SK-N-SH treated with all-trans-retinoic acid at 6 μM for 48 hours (cell line): ENCODE data around the gene INTS6L.

Experiments used
- BACH2 ChIP-seq: fragments of 250-450 bp; sonication (Bioruptor Pico); IDR thresholded peaks from 2 replicates; pipeline ENCODE4 v1.9.0; 2021; ENCODE audit warnings: mild to moderate bottlenecking, borderline replicate concordance
- GLIS3 ChIP-seq: fragments of 250-450 bp; sonication (Bioruptor Pico); IDR thresholded peaks from 2 replicates; pipeline ENCODE4 v1.5.0; 2020; ENCODE audit warnings: mild to moderate bottlenecking, moderate library complexity
- OSR1 ChIP-seq: fragments of 250-450 bp; sonication (Bioruptor Pico); IDR thresholded peaks from 2 replicates; pipeline ENCODE4 v1.8.0; 2022; ENCODE audit warnings: moderate library complexity, mild to moderate bottlenecking, inconsistent platforms
- PPARA ChIP-seq: fragments of 250-450 bp; sonication (Bioruptor Pico); IDR thresholded peaks from 2 replicates; pipeline ENCODE4 v1.5.0; 2020; ENCODE audit warnings: mild to moderate bottlenecking, borderline replicate concordance
- RARB ChIP-seq: fragments of 250-450 bp; sonication (Bioruptor Pico); IDR thresholded peaks from 2 replicates; pipeline ENCODE4 v1.8.0; 2021; ENCODE audit warnings: mild to moderate bottlenecking, moderate library complexity
- TF ChIP-seq, protein P1 (sequence below): fragments of 250-450 bp; sonication (Bioruptor Pico); IDR thresholded peaks from 2 replicates; pipeline ENCODE4 v1.5.1; 2020; ENCODE audit warnings: low read depth, mild to moderate bottlenecking, moderate library complexity
- TF ChIP-seq, protein P2 (sequence below): fragments of 250-450 bp; sonication (Bioruptor Pico); IDR thresholded peaks from 2 replicates; pipeline ENCODE4 v1.8.0; 2020; ENCODE audit warnings: mild to moderate bottlenecking, moderate library complexity, borderline replicate concordance

DNA sequence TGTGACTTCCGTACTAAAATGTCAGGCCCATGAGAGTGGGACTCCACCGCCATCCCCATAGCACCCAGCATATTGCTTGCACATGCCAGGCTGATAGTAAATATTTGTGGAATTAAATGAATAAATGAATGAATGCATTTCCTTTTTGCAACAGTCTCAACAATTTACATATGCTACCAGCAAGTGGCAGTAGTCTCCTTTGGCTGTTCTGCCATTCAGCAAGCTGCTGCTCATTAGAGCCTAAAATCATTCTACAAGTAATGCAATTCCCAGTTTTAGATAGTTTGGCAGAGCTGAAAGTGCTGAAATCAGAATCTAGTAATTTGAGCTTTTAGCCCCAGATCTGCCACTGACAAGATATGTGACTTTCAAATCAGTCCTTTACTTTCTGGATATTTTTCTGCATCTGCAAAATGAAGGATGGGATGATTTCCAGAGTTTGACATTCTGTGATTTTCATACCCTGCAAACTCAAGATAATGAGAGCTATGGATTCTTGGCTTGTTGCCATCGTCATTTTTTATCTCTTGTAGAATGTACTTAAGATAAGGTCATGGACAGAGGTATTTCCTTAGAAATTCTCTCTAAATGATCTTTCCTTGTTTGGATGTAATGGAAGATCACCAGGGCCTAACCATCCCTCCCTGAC lies 35.7 kb upstream of the INTS6L start:
- no peak for TF ChIP-seq PPARA (CRISPR knock-in tag)
- TF ChIP-seq BACH2 (CRISPR knock-in tag) = no peak
- TF ChIP-seq RARB = no peak
- TF ChIP-seq, protein P1, sequence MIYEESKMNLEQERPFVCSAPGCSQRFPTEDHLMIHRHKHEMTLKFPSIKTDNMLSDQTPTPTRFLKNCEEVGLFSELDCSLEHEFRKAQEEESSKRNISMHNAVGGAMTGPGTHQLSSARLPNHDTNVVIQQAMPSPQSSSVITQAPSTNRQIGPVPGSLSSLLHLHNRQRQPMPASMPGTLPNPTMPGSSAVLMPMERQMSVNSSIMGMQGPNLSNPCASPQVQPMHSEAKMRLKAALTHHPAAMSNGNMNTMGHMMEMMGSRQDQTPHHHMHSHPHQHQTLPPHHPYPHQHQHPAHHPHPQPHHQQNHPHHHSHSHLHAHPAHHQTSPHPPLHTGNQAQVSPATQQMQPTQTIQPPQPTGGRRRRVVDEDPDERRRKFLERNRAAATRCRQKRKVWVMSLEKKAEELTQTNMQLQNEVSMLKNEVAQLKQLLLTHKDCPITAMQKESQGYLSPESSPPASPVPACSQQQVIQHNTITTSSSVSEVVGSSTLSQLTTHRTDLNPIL = no peak
- TF ChIP-seq, protein P2, sequence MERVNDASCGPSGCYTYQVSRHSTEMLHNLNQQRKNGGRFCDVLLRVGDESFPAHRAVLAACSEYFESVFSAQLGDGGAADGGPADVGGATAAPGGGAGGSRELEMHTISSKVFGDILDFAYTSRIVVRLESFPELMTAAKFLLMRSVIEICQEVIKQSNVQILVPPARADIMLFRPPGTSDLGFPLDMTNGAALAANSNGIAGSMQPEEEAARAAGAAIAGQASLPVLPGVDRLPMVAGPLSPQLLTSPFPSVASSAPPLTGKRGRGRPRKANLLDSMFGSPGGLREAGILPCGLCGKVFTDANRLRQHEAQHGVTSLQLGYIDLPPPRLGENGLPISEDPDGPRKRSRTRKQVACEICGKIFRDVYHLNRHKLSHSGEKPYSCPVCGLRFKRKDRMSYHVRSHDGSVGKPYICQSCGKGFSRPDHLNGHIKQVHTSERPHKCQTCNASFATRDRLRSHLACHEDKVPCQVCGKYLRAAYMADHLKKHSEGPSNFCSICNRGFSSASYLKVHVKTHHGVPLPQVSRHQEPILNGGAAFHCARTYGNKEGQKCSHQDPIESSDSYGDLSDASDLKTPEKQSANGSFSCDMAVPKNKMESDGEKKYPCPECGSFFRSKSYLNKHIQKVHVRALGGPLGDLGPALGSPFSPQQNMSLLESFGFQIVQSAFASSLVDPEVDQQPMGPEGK = no peak
- no peak for TF ChIP-seq OSR1 (CRISPR knock-in tag)
- TF ChIP-seq GLIS3 = no peak
